GM23338 (cell line): ENCODE measurements around the gene CAPN14.

Source experiments
- CREB1 ChIP-seq: fragments of 250-450 bp; sonication (Bioruptor Pico); IDR thresholded peaks from 2 replicates; pipeline ENCODE4 v1.5.0; 2020; ENCODE audit warnings: low read depth, mild to moderate bottlenecking, moderate library complexity
- CTCF ChIP-seq, 2 experiments: fragments of 200-600 bp in 1 of 2; sonication (generic) in 1 of 2; conservative IDR thresholded peaks; 2 replicates each; pipeline versions ENCODE4 v1.5.1 to v1.6.1; 2016 to 2017; ENCODE audit warnings: antibody characterized with exemption in 2 of 2, low read depth in 2 of 2, mild to moderate bottlenecking in 2 of 2, moderate library complexity in 1 of 2

DNA sequence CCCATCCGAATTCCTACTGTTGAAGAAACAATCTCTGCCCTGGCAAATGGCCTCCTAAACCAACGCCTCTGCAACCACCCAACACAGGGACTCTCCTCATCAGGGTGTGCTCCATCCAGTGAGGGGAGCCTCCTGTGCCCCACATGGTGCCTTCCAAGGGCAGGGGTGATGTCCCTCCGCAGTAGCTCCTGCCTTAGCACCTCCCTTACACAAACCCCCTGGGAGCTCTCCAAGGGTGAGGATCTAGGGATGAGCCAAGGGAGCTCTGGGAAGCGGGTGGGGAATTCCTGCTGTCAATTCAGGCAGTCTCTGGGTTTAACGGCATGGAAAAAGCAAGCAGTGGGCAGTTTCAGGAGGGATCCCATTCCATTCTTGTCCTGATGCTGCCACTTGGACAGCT lies 82.8 kb downstream of the CAPN14 start:
- no peak for TF ChIP-seq CTCF (conservative IDR thresholded peaks at IDR 0.05; ENCODE audit: low read depth in 2 of 2)
- TF ChIP-seq CREB1, result no peak
